GM10266 (cell line): ENCODE results near the gene SLC22A31.

Experiments
- DNase-seq: peaks from one replicate; pipeline ENCODE4 v3.0.0; 2012; ENCODE audit errors: extremely low spot score
- CTCF ChIP-seq: IDR thresholded peaks from 2 replicates; pipeline ENCODE4 v1.5.1; 2012; ENCODE audit warnings: mild to moderate bottlenecking, low read depth; ENCODE audit not compliant: control insufficient read depth, insufficient read depth; ENCODE audit errors: missing control alignments

Gene SLC22A31

DNA sequence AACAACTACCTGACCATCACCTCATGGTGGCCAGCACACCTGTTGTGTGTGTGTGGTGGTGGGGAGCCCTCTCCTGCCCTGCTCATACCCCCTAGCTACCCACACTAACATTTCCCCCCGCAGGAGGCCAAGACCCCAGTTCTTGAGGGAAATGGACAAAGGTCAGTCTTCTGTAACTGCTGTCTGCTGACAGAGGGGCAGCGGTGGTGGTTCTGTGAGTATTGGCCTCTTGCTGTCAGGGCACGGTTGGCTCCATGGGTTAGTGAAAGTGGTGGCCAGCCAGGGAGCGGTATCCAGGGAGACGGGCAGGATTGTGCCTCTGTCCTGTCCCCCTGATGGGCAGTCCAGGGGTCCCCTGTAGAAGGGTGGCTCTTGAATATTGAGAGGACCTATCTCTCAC lies 43.3 kb upstream of the SLC22A31 start:
- no peak for TF ChIP-seq CTCF
- DNase-seq, result no peak

DNA sequence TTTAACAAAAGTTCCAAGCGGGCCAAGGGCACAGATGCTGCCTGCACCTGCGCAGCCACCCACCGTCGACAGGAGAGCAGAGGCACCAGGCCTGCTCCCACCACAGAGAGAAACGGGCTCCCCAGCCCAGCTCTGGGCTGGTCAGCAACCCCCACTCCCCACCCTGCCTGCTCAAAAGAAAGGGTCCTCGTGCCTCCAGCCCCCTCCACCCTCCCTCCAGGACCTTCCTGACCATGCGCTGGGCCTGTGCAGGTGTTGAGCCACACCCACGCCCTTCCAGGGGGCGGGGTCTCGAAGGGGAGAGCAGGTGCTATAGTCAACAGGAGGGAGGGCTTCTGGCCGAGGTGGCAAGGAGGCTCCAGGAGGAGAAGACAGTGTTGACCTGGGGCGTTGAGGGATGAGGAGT lies 42.5 kb upstream of the SLC22A31 start:
- no peak for TF ChIP-seq CTCF
- DNase-seq, result no peak

DNA sequence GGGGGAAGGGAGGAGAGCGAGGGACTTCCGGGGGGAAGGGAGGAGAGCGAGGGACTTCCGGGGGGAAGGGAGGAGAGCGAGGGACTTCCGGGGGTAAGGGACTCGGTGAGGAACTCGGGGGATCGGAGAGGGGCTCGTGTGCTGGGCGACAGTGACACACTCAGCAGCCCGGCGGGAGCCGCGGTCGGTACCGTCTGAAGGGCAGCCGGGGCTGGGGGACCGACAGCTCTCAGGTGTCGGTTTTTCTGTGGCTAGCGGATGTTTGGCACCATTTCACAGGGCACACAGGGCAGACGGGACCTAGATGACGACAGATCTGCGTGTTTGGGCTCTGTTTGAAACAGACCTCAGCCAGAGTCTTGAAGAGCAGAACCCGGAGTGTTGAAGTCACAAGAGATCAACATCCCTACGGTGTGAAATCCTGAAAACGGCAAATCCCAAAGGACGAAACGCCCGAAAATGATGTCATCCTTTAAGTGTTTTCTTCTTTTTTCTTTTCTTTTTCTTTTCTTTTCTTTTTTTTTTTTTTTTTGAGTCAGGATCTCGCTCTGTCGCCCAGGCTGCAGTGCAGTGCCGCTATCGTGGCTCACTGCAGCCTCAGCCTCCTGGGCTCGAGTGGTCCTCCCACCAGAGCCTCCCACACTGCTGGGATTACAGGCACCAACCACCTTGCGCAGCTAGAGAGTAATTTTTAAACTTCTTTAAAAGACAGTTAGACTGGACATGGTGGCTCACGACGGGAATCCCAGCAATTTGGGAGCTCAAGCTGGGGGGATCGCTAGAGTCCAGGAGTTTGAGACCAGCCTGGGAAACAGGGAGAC lies 41.1 kb upstream of the SLC22A31 start:
- DNase-seq, result peak; percentile 81

DNA sequence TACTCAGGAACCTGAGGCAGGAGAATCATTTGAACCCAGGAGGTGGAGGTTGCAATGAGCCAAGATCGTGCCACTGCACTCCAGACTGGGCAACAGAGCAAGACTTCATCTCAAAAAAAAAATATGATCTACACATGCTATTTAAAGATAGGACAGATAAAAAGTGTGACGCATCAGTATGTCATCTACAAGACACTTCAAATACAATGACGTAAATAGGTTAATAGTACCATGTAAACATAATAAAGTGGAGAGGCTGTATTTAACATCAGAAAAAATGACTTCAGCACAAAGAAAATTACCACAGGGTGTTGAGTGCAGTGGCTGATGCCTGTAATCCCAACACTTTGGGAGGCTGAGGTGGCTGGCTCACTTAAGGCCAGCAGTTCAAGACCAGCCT lies 37.4 kb upstream of the SLC22A31 start:
- DNase-seq, result no peak
- no peak for TF ChIP-seq CTCF

More for the DNA sequence above, 41.1 kb upstream of the SLC22A31 start:
- no peak for TF ChIP-seq CTCF

GRCh38 chr16:89233678-89234490 lies 33.5 kb upstream of the SLC22A31 start:
- DNase-seq, result no peak
- no peak for TF ChIP-seq CTCF

DNA sequence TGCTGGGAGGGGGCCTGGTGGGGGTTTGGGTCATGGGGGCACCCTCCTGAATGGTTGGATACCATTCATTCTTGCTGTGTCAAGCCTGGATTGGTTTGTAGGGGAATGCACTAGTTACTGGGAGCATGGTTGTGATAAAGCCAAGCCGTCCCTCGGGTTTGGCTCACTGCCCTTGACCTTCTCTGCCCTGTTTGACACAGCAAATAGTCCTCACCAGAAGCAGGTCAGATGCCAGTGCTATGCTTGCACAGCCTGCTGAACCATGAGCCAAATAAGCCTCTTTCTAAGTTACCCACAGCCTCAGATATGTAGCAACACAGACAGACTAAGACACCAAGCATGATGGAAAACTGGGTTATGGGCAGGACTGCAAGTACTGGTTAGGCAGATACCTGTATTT lies 31.8 kb upstream of the SLC22A31 start:
- DNase-seq, result no peak
- no peak for TF ChIP-seq CTCF

DNA sequence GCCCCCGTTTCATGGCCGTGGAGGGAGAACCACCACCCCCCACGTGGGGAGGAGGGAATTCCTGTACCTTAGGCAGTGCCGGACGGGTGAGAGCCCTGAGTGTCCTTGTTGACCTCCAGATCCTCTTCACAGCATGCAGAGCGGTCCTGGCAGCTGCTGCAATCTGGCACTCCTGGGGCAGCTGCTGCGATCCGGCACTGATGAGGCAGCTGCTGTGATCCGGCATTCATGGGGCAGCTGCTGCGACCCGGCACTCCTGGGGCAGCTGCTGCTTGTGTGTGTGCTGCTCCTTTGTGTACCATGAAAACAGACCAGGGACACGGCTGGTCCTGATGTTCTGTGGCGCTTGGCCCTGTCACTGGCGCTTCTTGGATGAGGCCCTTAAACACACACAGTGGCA lies 29.9 kb upstream of the SLC22A31 start:
- no peak for TF ChIP-seq CTCF
- DNase-seq, result no peak
